Measurements from ENCODE around the gene AGPAT3. TPM values are rescaled to one million over a fixed set of nuclear protein-coding genes. Genes with fewer than 3 reads are reported as not detected.

AGPAT3 gene
- total RNA-seq, 1 donor = 63.5 TPM

- DNase-seq (ENCODE audit: low read depth) = no peak
- TF ChIP-seq, protein P1, sequence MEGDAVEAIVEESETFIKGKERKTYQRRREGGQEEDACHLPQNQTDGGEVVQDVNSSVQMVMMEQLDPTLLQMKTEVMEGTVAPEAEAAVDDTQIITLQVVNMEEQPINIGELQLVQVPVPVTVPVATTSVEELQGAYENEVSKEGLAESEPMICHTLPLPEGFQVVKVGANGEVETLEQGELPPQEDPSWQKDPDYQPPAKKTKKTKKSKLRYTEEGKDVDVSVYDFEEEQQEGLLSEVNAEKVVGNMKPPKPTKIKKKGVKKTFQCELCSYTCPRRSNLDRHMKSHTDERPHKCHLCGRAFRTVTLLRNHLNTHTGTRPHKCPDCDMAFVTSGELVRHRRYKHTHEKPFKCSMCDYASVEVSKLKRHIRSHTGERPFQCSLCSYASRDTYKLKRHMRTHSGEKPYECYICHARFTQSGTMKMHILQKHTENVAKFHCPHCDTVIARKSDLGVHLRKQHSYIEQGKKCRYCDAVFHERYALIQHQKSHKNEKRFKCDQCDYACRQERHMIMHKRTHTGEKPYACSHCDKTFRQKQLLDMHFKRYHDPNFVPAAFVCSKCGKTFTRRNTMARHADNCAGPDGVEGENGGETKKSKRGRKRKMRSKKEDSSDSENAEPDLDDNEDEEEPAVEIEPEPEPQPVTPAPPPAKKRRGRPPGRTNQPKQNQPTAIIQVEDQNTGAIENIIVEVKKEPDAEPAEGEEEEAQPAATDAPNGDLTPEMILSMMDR (IDR thresholded peaks at IDR 0.05; ENCODE audit: insufficient read depth, low read depth, low read length) = no peak
- H3K4me3 ChIP-seq (ENCODE audit: low read depth, low read length) = no peak overlapping the region
These were observed 70.7 kb downstream of the AGPAT3 start for GRCh38 chr21:43935711-43936110.

DNA sequence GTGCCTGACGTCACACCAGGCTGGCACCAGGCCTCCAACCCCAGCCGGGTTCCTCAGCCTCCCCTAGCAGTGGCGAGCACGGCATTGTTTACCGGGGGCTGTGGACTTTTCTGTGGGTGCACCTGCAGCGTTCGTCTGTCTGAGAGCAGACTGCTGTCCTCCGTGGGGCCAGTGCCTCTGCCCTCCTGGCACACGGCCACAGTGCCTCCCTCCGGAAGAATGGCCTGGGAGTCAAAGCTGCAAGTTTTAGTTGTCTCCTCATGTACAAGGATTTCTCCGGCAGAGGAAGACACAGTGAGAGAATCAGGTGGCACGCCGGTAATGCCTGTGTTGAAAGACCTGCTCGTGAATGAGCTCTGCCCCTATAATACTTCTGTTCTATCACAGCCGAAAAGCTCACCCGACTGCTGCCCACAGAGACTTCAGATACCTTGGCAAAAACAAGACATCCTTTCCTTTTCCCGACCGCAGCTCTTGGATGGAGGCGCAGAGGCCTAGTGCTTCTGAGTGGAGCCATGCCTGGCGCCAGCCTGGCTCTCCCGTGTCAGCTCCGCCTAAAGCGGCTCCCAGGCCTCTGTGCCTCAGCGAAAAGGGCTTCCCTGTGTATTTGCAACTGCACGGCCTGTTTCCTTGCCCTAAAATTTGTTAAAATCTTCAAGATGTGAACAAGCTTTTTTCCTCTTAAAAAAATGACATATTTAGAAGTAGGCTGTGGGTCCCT, 71.4 kb downstream of the AGPAT3 start:
- no peak overlapping the region for H3K4me3 ChIP-seq (ENCODE audit: low read depth, low read length)
- no peak for DNase-seq (ENCODE audit: low read depth)
- TF ChIP-seq, protein P1 (IDR thresholded peaks at IDR 0.05; ENCODE audit: insufficient read depth, low read depth, low read length) = no peak

DNA sequence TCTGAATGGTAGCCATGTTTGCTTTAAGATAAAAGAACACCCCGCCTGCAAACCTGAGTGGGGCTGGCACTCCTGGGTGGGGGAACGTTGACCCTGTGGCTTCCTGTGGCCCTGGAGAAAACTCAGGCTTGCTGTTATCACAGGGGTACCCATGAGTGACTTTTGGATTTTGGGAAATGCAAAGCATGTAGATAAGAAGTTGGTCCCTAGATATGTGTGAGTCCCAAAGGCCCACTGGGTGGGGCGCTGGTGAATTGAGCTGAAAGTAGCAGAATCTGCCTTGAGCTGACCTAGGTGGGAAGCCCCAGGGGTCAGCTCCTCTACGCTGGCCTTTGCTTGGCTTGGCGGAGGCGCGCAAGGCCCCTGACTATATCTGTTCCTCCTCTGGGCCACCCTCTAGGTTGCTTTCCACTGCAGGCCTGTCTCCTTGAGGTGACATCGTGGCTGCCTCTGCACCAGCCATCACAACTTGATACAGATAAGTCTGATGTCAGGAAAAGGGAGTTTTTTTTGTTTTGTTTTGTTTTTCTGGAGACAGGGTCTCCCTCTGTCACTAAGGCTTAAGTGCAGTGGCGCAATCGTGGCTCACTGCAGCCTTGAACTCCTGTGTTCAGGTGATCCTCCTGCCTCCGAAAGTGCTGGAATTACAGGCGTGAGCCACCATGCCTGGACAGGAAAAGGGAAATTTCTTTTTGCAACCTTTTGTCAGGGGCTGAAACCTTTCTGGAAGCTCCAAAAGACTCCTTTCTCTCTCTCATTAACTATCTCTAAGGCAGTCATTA, 72.2 kb downstream of the AGPAT3 start:
- no peak for DNase-seq (ENCODE audit: low read depth)
- TF ChIP-seq, protein P1 (IDR thresholded peaks at IDR 0.05; ENCODE audit: insufficient read depth, low read depth, low read length) = no peak

GRCh38 chr21:43937891-43938309, 72.9 kb downstream of the AGPAT3 start:
- TF ChIP-seq, protein P1 (IDR thresholded peaks at IDR 0.05; ENCODE audit: insufficient read depth, low read depth, low read length) = no peak
- no peak overlapping the region for H3K4me3 ChIP-seq (ENCODE audit: low read depth, low read length)
- DNase-seq (ENCODE audit: low read depth) = no peak

More for the DNA sequence above, 72.2 kb downstream of the AGPAT3 start:
- H3K4me3 ChIP-seq (ENCODE audit: low read depth, low read length) = no peak overlapping the region

DNA sequence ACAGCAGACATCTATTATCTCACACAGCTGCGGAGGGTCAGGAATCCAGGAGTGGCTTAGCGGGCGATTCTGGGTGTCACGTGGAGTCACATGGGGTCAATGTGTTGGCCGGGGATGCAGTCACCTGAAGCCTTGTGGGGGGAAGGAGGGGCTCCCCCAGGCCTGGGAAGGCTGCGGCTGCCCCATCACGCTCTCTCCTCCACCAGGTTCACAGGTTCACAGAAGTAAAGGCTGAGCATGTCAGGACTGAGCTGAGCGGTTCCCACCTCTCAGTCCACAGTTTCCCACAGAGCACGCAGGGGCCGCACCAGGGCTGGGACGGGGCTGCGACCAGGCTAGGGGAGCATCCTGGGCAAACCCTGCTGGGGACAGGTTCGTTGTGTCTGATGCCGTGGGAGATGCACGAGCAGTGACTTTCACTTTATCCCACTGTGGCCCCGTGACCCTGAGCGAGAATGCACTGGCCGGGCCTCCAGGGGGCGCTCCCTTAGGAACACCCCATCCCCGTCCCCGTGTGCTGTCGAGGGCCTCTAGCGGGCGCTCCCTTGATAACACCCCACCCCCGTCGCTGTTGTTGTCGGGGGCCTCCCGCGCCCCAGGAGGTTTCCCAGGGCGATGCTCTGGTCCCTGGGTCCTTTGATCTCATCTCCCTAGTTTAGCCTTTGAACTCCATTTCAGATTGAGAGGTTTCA, 73.9 kb downstream of the AGPAT3 start:
- peak; percentile 83 for DNase-seq (ENCODE audit: low read depth)
- TF ChIP-seq, protein P1 (IDR thresholded peaks at IDR 0.05; ENCODE audit: insufficient read depth, low read depth, low read length) = peak; percentile 98
- H3K4me3 ChIP-seq (ENCODE audit: low read depth, low read length) = peak overlapping the region; percentile 46

DNA sequence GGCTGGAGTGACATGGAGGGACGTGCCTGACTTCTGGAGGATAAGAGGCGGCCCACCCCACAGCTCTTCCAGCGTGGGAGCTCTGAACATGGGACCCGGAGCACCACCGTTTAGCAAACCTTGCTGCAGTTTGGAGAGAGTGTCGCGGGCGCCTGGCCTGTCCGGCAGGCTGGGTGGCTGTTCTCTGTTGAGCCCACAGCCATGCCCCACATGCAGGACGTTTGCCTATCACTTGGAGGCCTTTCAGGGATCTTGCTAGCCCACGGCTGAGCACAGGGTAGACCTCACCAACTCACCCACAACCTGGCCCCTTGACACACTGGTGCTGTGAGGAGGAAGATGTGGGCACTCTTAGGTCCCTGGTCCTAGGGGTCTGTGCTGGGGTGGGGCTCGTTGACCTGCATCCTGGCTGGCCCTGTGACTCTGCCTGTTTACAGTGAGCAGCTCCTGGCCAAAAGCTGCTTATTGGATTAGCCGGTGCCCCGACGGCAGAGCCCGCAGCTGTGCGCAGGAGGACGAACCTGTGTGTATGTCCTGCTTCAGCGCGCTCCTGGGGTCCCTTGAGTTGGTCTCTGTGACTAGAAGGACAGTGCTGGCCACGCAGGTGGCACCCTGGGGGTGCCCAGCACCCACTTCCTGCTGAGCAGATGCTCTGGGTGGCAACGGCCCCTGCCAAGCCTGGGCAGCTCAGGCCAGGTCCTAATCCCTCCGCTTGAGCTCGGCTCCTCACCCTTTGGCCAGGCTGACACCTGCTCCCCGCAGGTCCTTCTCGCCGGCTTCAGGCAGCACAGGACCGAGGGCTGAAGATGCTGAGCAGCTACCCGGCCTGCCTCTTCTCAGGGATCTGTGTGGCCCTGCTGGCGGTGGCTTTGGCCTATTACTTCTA, 74.7 kb downstream of the AGPAT3 start:
- no peak for DNase-seq (ENCODE audit: low read depth)
- no peak overlapping the region for H3K4me3 ChIP-seq (ENCODE audit: low read depth, low read length)
- TF ChIP-seq, protein P1 (IDR thresholded peaks at IDR 0.05; ENCODE audit: insufficient read depth, low read depth, low read length) = no peak
